Measurements from ENCODE around the gene CYLD. TPM values are rescaled to one million over a fixed set of nuclear protein-coding genes. Genes with fewer than 3 reads are reported as not detected.

Gene CYLD
- total RNA-seq, 2 donors from 2014 or later: 28.1 to 30.2 TPM

- Histone ChIP-seq H3K36me3 (no peaks in the 10 kb centered on the region), H3K27me3 (replicated peaks; ENCODE audit: insufficient read depth) (no peaks in the 10 kb centered on the region), H3K27ac (no peak overlapping the region), H3K4me3 (no peak overlapping the region), H3K9me3 (no peaks in the 10 kb centered on the region), H3K4me1 (replicated peaks) (no peaks in the 10 kb centered on the region)
- DNase-seq (ENCODE audit: low spot score): no peak
- TF ChIP-seq POLR2AphosphoS5 (IDR thresholded peaks at IDR 0.05) (no peak), CTCF (IDR thresholded peaks at IDR 0.05) (no peak), POLR2A (IDR thresholded peaks at IDR 0.05) (no peak)
- 86% methylated on average over 6 of the region's 6 CpGs for WGBS
- intact Hi-C loops (cut with DNase I): loop anchor here (10.0 kb wide), 1 partner anchor 257 kb away; the partner anchor contains the start of gene NKD1
These were observed 60.1 kb downstream of the CYLD start for GRCh38 chr16:50802000-50802399.

GRCh38 chr16:50802961-50803360, 61.1 kb downstream of the CYLD start:
- Histone ChIP-seq H3K27ac (no peak overlapping the region), H3K4me1 (replicated peaks) (no peaks in the 10 kb centered on the region), H3K36me3 (no peaks in the 10 kb centered on the region), H3K4me3 (no peak overlapping the region), H3K27me3 (replicated peaks; ENCODE audit: insufficient read depth) (no peaks in the 10 kb centered on the region), H3K9me3 (no peaks in the 10 kb centered on the region)
- DNase-seq (ENCODE audit: low spot score): no peak
- TF ChIP-seq POLR2AphosphoS5 (IDR thresholded peaks at IDR 0.05) (no peak), POLR2A (IDR thresholded peaks at IDR 0.05) (no peak), CTCF (IDR thresholded peaks at IDR 0.05) (no peak)
- 73% methylated on average over 8 of the region's 8 CpGs for WGBS
- intact Hi-C loops (cut with DNase I): loop anchor here (10.0 kb wide), 1 partner anchor 258 kb away; the partner anchor contains the start of gene NKD1

GRCh38 chr16:50804290-50804907, 62.5 kb downstream of the CYLD start:
- intact Hi-C loops (cut with DNase I): loop anchor here (10.0 kb wide), 1 partner anchor 260 kb away; the partner anchor contains the start of gene NKD1
- WGBS: 86% methylated on average over 10 of the region's 10 CpGs
- no peaks in the 10 kb centered on the region for H3K4me1 ChIP-seq (replicated peaks)

GRCh38 chr16:50806099-50807062, 64.5 kb downstream of the CYLD start:
- Histone ChIP-seq H3K4me3 (peak overlapping the region in 1 of 2 donors; percentile 23), H3K9me3 (no peaks in the 10 kb centered on the region), H3K27ac (peak overlapping the region in 1 of 2 donors; percentile 58), H3K27me3 (replicated peaks; ENCODE audit: insufficient read depth) (no peaks in the 10 kb centered on the region), H3K36me3 (no peaks in the 10 kb centered on the region), H3K4me1 (replicated peaks) (no peaks in the 10 kb centered on the region)
- DNase-seq (ENCODE audit: low spot score): peak; percentile 86
- WGBS: 8% methylated on average over 26 of the region's 26 CpGs
- TF ChIP-seq POLR2AphosphoS5 (IDR thresholded peaks at IDR 0.05) (peak; percentile 65), CTCF (IDR thresholded peaks at IDR 0.05) (peak; percentile 76 to 95 (median 86)), POLR2A (IDR thresholded peaks at IDR 0.05) (no peak)
- intact Hi-C loops (cut with DNase I): loop anchor here (2.0 to 10.0 kb wide), 6 partner anchors 54 to 779 kb away; partner anchors contain the start of genes CNEP1R1 and NKD1

More at GRCh38 chr16:50804290-50804907, 62.5 kb downstream of the CYLD start:
- no peaks in the 10 kb centered on the region for H3K27me3 ChIP-seq (replicated peaks; ENCODE audit: insufficient read depth)
- no peaks in the 10 kb centered on the region for H3K9me3 ChIP-seq
- no peaks in the 10 kb centered on the region for H3K36me3 ChIP-seq
- TF ChIP-seq POLR2A (IDR thresholded peaks at IDR 0.05) (no peak), POLR2AphosphoS5 (IDR thresholded peaks at IDR 0.05) (no peak), CTCF (IDR thresholded peaks at IDR 0.05) (no peak)
- H3K27ac ChIP-seq: no peak overlapping the region
- no peak for DNase-seq (ENCODE audit: low spot score)
- no peak overlapping the region for H3K4me3 ChIP-seq

All from prostate gland (tissue), 2 donors.